Gastrocnemius medialis (tissue), 4 donors: ENCODE measurements around the gene CCDC92. TPM values are rescaled to one million over a fixed set of nuclear protein-coding genes. Genes with fewer than 3 reads are reported as not detected.
"Not testable (repeated sequence)": the region's sequence is repeated elsewhere in the genome, so short reads cannot be mapped to it uniquely, and the experiment has no call there.

Experiments used
- ATAC-seq, 2 donors: fragments of 150-250 bp; one replicate each; pipeline ENCODE4 v1.9.1; 2016
- DNase-seq, 2 donors: peaks; one replicate each; pipeline ENCODE4 v3.0.0-alpha.2; 2019
- H3K27ac ChIP-seq, 4 donors: fragments of 200-600 bp; sonication (generic); 1 replicate in 1 of 4; 2 replicates in 3 of 4; pipeline ENCODE4 v1.5.1; 2016 to 2018; ENCODE audit warnings: mild to moderate bottlenecking in 2 of 4, moderate library complexity in 1 of 4
- H3K27me3 ChIP-seq, 3 donors: fragments of 200-600 bp; sonication (generic) in 2 of 3; 1 replicate in 1 of 3; 2 replicates in 2 of 3; pipeline versions ENCODE4 v1.5.1 to v1.6.0; 2016 to 2019; ENCODE audit warnings: mild to moderate bottlenecking in 1 of 3, moderate library complexity in 1 of 3
- H3K36me3 ChIP-seq, 2 donors: fragments of 200-600 bp; sonication (generic) in 1 of 2; one replicate each; pipeline ENCODE4 v1.5.1; 2017 to 2018
- H3K4me1 ChIP-seq, 2 donors: fragments of 200-600 bp; sonication (generic) in 1 of 2; one replicate each; pipeline ENCODE4 v1.5.1; 2016 to 2017; ENCODE audit warnings: mild to moderate bottlenecking in 2 of 2
- H3K4me3 ChIP-seq, 4 donors: fragments of 200-600 bp; sonication (generic) in 3 of 4; 1 replicate in 1 of 4; 2 replicates in 3 of 4; pipeline ENCODE4 v1.5.1; 2016 to 2019; ENCODE audit warnings: mild to moderate bottlenecking in 2 of 4
- H3K9me3 ChIP-seq, 3 donors: fragments of 200-600 bp; sonication (generic) in 2 of 3; 1 replicate in 1 of 3; 2 replicates in 2 of 3; pipeline ENCODE4 v1.5.1; 2016 to 2019
- CTCF ChIP-seq, 5 experiments: fragments of 450-650 bp in 3 of 5; fragments of 200-600 bp in 2 of 5; sonication (generic) in 2 of 5; IDR thresholded peaks in 4 of 5; conservative IDR thresholded peaks in 1 of 5; 1 replicate in 4 of 5; 2 replicates in 1 of 5; pipeline ENCODE4 v1.5.1; 2016 to 2019; ENCODE audit warnings: antibody characterized with exemption in 5 of 5, mild to moderate bottlenecking in 3 of 5, moderate library complexity in 3 of 5
- POLR2A ChIP-seq, 2 donors: fragments of 450-650 bp; IDR thresholded peaks; one replicate each; pipeline ENCODE4 v1.6.1; 2017; ENCODE audit warnings: antibody characterized with exemption in 2 of 2, mild to moderate bottlenecking in 2 of 2, moderate library complexity in 2 of 2
- in situ Hi-C, 4 donors: fragments of 200-750 bp; cut with MboI; loops; one replicate each; pipeline versions ENCODE4 v1.15.0 to v1.8.0; 2017; ENCODE audit warnings: low sequenced_read_pairs in 4 of 4
- intact Hi-C: fragments of 100-400 bp; cut with DNase I; formaldehyde crosslinking; loops from one replicate; pipeline ENCODE4 v1.15.1; 2023; ENCODE audit warnings: low total_unique reads
- total RNA-seq, 4 donors: library from RNA; depleted of rRNA; stranded (reverse); fragments of >200 nt; gene quantifications; one replicate each; pipeline versions ENCODE4 v1.1.0 to v1.2.3, GENCODE V29; 2016

Gene CCDC92
- total RNA-seq, 4 donors from 2014 or later = 21.1 to 29.1 (median 23.7) TPM

DNA sequence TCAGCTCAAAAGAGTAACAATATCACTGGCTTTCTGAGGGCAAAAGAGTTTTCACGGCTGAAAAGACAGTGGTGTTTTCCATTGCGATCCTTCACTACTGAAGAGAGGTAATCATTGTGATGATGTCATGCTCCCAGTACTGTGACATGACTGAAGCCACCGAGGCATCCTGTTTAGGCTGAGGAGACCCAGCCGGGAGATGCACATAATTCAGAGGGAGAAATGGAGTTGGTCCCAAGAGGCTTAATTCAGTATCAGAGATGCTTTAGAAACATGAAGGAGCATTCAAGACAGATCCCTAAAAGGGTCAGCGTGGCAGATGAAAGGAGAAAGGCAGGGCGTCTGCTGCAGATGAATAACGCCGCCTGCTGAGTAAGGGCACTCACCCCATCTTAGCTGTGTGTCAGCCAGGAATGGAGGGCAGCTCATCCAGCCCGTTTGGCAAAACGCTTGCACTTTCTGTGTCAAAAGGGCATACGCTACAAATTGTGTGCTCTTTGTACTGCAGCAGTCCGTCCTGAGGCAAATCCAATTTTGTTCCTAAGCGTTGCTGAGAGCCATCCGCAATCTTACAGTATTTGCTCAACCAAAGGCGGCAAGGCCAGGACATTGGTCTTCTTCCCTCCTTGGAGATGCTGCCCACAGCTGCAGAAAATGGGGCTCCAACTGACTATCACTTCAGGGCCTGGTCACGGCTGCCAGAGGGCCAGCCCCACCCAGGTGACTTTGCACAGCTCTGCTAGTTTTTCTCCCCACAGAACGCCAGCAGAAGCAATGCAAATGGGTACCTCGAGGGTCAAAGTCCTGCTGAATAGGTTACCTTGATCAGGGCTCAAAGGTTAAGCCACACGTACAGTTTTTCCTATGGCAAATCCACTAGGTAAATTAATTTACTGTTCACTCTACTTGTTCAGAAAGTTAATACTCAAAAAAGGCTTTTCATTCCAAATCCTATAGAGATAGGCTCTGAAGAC is 23.5 kb downstream of the CCDC92 start:
- DNase-seq (no peak), ATAC-seq (no peak)
- no peak overlapping the region for H3K4me3 ChIP-seq
- H3K36me3 ChIP-seq = no peaks in the 10 kb centered on the region
- no peaks in the 10 kb centered on the region for H3K27me3 ChIP-seq
- in situ Hi-C loops = no loop called here
- intact Hi-C loops = no loop called here
- H3K4me1 ChIP-seq = peaks cover 0 to 6% of the 10 kb centered on the region in 2 donors
- H3K9me3 ChIP-seq = no peaks in the 10 kb centered on the region
- no peak overlapping the region for H3K27ac ChIP-seq
- TF ChIP-seq POLR2A (IDR thresholded peaks at IDR 0.05) = no peak
- TF ChIP-seq CTCF (IDR thresholded peaks at IDR 0.05 in 4 of 5, conservative IDR thresholded peaks at IDR 0.05 in 1 of 5) = no peak

DNA sequence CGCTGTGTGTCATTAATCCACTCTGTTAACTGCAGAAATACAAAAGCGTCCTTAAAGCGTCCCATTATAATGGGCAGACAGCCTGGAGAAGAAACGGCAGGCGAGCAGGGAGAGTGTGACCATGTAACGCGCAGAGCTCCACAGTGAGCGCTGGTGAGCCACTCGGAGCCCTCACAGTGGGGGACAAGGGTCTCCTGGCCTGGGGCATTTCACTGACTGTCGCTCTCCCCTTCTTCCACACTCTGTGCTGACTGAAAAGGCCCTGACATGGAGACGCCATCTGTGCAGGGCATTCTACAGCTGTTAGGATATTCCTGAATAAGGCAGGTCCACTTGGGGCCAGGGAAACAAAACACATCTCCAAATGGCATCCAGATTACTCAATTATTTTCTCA is 24.2 kb downstream of the CCDC92 start:
- DNase-seq (no peak), ATAC-seq (no peak)
- Histone ChIP-seq H3K27me3 (no peaks in the 10 kb centered on the region), H3K4me3 (no peak overlapping the region), H3K36me3 (peaks cover 0 to under 1% of the 10 kb centered on the region in 2 donors), H3K9me3 (no peaks in the 10 kb centered on the region), H3K27ac (no peak overlapping the region), H3K4me1 (peaks cover 0 to 6% of the 10 kb centered on the region in 2 donors)
- intact Hi-C loops (no loop called here), in situ Hi-C loops (no loop called here)
- TF ChIP-seq CTCF (IDR thresholded peaks at IDR 0.05 in 4 of 5, conservative IDR thresholded peaks at IDR 0.05 in 1 of 5) (no peak), POLR2A (IDR thresholded peaks at IDR 0.05) (no peak)

GRCh38 chr12:123947531-123947930 is 25.1 kb downstream of the CCDC92 start:
- in situ Hi-C loops, H3K4me3 ChIP-seq, H3K4me1 ChIP-seq, DNase-seq, intact Hi-C loops, H3K27ac ChIP-seq, H3K9me3 ChIP-seq, H3K27me3 ChIP-seq, H3K36me3 ChIP-seq, ATAC-seq: not testable (repeated sequence)

GRCh38 chr12:123946516-123947505 is 25.8 kb downstream of the CCDC92 start:
- in situ Hi-C loops, H3K27ac ChIP-seq, H3K9me3 ChIP-seq, intact Hi-C loops, DNase-seq, H3K4me3 ChIP-seq, H3K27me3 ChIP-seq, H3K4me1 ChIP-seq, ATAC-seq: not testable (repeated sequence)
- peaks cover 0 to 17% of the 10 kb centered on the region in 2 donors for H3K36me3 ChIP-seq

GRCh38 chr12:123946152-123946515 is 26.5 kb downstream of the CCDC92 start:
- Histone ChIP-seq H3K4me1 (no peaks in the 10 kb centered on the region), H3K27ac (no peak overlapping the region), H3K27me3 (no peaks in the 10 kb centered on the region), H3K9me3 (no peaks in the 10 kb centered on the region), H3K4me3 (no peak overlapping the region), H3K36me3 (peaks cover 0 to 24% of the 10 kb centered on the region in 2 donors)
- ATAC-seq (no peak), DNase-seq (no peak)
- intact Hi-C loops (no loop called here), in situ Hi-C loops (no loop called here)
- TF ChIP-seq POLR2A (IDR thresholded peaks at IDR 0.05) (no peak), CTCF (IDR thresholded peaks at IDR 0.05 in 4 of 5, conservative IDR thresholded peaks at IDR 0.05 in 1 of 5) (no peak)
